ENCODE measurements around the gene ABHD2.
"Not testable (repeated sequence)": the region's sequence is repeated elsewhere in the genome, so short reads cannot be mapped to it uniquely, and the experiment has no call there.

ABHD2 gene

GRCh38 chr15:89227425-89227824, 139.2 kb downstream of the ABHD2 start:
- DNase-seq (ENCODE audit: low read depth), result no peak

GRCh38 chr15:89230277-89230676, 142.0 kb downstream of the ABHD2 start:
- DNase-seq (ENCODE audit: low read depth), result no peak

- no peak for DNase-seq (ENCODE audit: low read depth)
Measured at GRCh38 chr15:89231832-89232231, 143.6 kb downstream of the ABHD2 start.

- not testable (repeated sequence) for DNase-seq (ENCODE audit: low read depth)
Measured at GRCh38 chr15:89239883-89240810, 151.9 kb downstream of the ABHD2 start.

GRCh38 chr15:89243046-89243690, 154.9 kb downstream of the ABHD2 start:
- DNase-seq (ENCODE audit: low read depth), result no peak

- DNase-seq (ENCODE audit: low read depth), result peak; percentile 95
Measured at GRCh38 chr15:89243691-89244573, 155.7 kb downstream of the ABHD2 start, which contains the start of gene FANCI. TSS of gene FANCI (plus strand) at chr15:89243979. CDS start at chr15:89247648, 3,669 bp downstream.

- no peak for DNase-seq (ENCODE audit: low read depth)
Measured at GRCh38 chr15:89244574-89244903, 156.3 kb downstream of the ABHD2 start.

- no peak for DNase-seq (ENCODE audit: low read depth)
Measured at GRCh38 chr15:89247446-89247845, 159.2 kb downstream of the ABHD2 start.

- DNase-seq (ENCODE audit: low read depth), result no peak
Measured at GRCh38 chr15:89248584-89248983, 160.3 kb downstream of the ABHD2 start.

GRCh38 chr15:89250142-89250541, 161.9 kb downstream of the ABHD2 start:
- DNase-seq (ENCODE audit: low read depth), result not testable (repeated sequence)
